HL-60 (cell line): ENCODE data around the gene MEF2C.

Source experiments
- DNase-seq, 2 experiments: peaks; one replicate each; pipeline ENCODE4 v3.0.0-alpha.2; 2010 to 2020; ENCODE audit warnings: low read depth in 1 of 2, low spot score in 1 of 2
- H3K27ac ChIP-seq: fragments of 250-450 bp; sonication (Bioruptor Pico); replicated peaks from 2 replicates; pipeline ENCODE4 v1.5.1; 2020; ENCODE audit warnings: mild to moderate bottlenecking, moderate library complexity
- H3K27me3 ChIP-seq: fragments of 250-450 bp; sonication (Bioruptor Pico); 2 replicates; pipeline ENCODE4 v1.5.1; 2021; ENCODE audit warnings: mild to moderate bottlenecking, moderate library complexity; ENCODE audit not compliant: insufficient read depth, poor library complexity, severe bottlenecking
- H3K4me3 ChIP-seq: replicated peaks from 2 replicates; pipeline ENCODE4 v1.5.1; 2011; ENCODE audit warnings: mild to moderate bottlenecking, control low read depth, low read length; ENCODE audit not compliant: insufficient read depth
- GABPA ChIP-seq: IDR thresholded peaks from 2 replicates; pipeline ENCODE4 v1.6.1; 2012; ENCODE audit warnings: low read depth
- POLR2AphosphoS5 ChIP-seq: IDR thresholded peaks from 2 replicates; pipeline ENCODE4 v1.6.1; 2012; ENCODE audit warnings: low read depth
- REST ChIP-seq: IDR thresholded peaks from 2 replicates; pipeline ENCODE4 v1.6.1; 2012; ENCODE audit warnings: low read depth; ENCODE audit not compliant: insufficient replicate concordance
- SPI1 ChIP-seq: IDR thresholded peaks from 2 replicates; pipeline ENCODE4 v1.6.1; 2012; ENCODE audit warnings: low read depth, mild to moderate bottlenecking, borderline replicate concordance
- TF ChIP-seq, protein P1 (sequence below): IDR thresholded peaks from one replicate; pipeline ENCODE4 v1.5.1; 2011; ENCODE audit warnings: low read length, control low read depth, inconsistent platforms; ENCODE audit not compliant: insufficient read depth

The MEF2C gene

GRCh38 chr5:88846434-88846833 lies 36.5 kb downstream of the MEF2C start:
- Histone ChIP-seq H3K4me3 (no peak overlapping the region), H3K27ac (no peak overlapping the region), H3K27me3 (no peaks in the 10 kb centered on the region)
- no peak for DNase-seq
- TF ChIP-seq POLR2AphosphoS5 = no peak
- TF ChIP-seq, protein P1, sequence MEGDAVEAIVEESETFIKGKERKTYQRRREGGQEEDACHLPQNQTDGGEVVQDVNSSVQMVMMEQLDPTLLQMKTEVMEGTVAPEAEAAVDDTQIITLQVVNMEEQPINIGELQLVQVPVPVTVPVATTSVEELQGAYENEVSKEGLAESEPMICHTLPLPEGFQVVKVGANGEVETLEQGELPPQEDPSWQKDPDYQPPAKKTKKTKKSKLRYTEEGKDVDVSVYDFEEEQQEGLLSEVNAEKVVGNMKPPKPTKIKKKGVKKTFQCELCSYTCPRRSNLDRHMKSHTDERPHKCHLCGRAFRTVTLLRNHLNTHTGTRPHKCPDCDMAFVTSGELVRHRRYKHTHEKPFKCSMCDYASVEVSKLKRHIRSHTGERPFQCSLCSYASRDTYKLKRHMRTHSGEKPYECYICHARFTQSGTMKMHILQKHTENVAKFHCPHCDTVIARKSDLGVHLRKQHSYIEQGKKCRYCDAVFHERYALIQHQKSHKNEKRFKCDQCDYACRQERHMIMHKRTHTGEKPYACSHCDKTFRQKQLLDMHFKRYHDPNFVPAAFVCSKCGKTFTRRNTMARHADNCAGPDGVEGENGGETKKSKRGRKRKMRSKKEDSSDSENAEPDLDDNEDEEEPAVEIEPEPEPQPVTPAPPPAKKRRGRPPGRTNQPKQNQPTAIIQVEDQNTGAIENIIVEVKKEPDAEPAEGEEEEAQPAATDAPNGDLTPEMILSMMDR = no peak
- no peak for TF ChIP-seq GABPA
- no peak for TF ChIP-seq SPI1
- no peak for TF ChIP-seq REST

DNA sequence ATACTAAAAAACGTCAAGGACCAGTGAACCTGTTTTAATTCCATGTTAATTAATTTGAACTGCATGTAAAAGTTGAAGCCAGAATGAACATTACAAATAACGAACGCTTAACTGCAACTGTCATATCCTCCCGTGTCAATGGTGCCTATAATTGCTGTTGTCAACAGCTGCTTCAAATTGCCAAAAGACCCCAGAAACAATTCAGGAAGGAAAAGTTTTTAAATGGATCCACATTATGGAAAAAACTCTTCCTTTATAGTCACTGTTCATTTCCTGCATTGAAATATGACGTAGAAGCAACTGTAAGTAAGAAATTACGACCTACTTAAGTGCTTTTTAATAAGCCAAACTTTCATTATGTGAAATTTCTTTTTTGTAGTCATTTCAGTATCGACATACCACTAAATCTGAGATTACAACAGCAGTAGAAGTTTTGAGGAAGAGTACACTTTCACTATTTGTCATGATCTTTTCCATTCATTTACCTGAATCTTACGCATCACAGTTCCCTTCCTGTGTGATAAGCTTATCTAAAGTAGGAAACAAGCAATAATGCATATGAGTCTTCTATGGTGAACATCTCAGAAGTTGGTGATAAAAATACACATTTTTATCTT lies 37.8 kb downstream of the MEF2C start:
- TF ChIP-seq SPI1 (no peak), POLR2AphosphoS5 (no peak), GABPA (no peak), REST (no peak)
- TF ChIP-seq, protein P1 = no peak
- DNase-seq = no peak
- no peaks in the 10 kb centered on the region for H3K27me3 ChIP-seq
- no peak overlapping the region for H3K4me3 ChIP-seq
- H3K27ac ChIP-seq = no peak overlapping the region

GRCh38 chr5:88842784-88843183 lies 40.2 kb downstream of the MEF2C start:
- Histone ChIP-seq H3K4me3 (no peak overlapping the region), H3K27ac (no peak overlapping the region), H3K27me3 (no peaks in the 10 kb centered on the region)
- TF ChIP-seq, protein P1 = no peak
- TF ChIP-seq POLR2AphosphoS5 (no peak), GABPA (no peak), SPI1 (no peak), REST (no peak)
- no peak for DNase-seq
